Activated CD4-positive, CD25-positive, alpha-beta regulatory T cell treated with anti-CD3 and anti-CD28 coated beads, Interleukin-2, amount 50 U/mL, for 24 hours (primary cell): ENCODE measurements around the gene ODAPH.
"Not testable (repeated sequence)": the region's sequence is repeated elsewhere in the genome, so short reads cannot be mapped to it uniquely, and the experiment has no call there.

Experiments
- ATAC-seq, 2 donors: fragments of 150-1000 bp; cut with Tn5 transposase; one replicate each; pipeline ENCODE4 v1.10.0; 2021; ENCODE audit warnings: mild to moderate bottlenecking in 1 of 2, moderate library complexity in 1 of 2

The ODAPH gene, protein sequence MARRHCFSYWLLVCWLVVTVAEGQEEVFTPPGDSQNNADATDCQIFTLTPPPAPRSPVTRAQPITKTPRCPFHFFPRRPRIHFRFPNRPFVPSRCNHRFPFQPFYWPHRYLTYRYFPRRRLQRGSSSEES

DNA sequence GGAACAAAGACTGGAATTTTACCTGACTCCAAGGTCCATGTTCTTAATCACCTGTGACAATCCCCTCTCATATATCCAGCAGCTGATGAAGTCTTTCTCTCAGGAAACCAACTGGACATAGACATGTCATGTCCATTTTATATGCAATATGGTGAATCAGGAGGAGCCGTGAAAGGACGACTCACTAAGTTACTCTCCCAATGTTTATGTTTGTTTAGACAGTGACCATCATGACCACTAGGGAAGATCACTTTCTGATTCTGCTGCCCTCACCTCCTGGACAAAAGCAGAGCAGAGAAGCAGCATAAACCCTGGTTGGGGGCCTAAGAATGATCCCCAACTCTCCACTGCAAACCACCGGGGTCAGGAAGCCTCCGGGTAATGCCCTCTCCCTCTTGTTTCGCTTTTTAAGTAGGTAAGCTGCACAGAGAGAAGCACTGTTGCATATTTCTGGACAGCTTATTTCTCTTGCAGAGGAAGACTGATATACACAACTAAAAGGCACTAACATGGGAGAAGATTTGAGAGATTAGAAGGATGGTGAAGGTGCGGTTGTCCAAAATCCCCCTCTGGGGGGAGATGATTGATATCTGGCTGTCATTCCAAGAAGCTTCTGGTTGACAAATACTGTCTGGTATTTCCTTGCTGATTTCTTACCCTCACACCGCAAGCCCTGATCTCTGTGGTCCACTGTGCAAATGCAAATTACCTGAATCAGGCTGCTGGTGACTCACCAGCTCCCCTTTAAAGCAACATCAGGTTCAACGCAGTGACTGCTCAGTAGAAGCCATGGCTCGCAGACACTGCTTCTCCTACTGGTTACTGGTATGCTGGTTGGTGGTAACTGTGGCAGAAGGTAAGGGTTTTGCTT lies at the start of gene ODAPH:
Gene ODAPH (plus strand): TSS at position 773 of the 871 bp plus-strand sequence. CDS start 17 bp downstream, at position 790.
- peak; percentile 94 to 97 for ATAC-seq

DNA sequence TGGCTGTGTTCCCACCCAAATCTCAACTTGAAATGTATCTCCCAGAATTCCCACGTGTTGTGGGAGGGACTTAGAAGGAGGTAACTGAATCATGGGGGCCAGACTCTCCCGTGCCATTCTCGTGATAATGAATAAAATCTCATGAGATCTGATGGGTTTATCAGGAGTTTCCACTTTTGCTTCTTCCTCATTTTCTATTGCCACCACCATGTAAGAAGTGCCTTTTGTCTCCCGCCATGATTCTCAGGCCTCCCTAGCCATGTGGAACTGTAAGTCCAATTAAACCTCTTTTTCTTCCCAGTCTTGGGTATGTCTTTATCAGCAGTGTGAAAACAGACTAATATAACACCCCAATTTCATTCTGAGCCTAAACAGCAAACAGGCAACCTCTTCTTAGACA lies 46.3 kb upstream of the ODAPH start:
- ATAC-seq = not testable (repeated sequence)

DNA sequence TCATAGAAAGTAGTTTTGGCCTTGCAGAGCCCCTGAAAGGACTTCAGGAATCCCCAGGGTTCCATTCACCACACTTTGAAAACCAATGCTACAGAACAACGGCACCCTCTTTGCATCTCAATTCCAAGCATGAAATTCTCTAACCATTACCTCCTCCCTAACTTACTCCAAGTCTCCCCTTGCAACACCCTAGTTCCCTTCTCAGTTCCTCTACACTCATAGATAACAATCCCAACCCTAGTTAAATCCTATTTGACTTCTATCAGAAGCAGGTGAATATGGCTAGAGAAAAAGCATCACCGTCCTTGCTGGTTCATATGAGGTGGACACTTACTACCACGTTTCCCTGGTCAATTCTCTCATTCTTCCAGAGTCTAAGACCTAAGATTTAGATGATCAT lies 44.0 kb upstream of the ODAPH start:
- no peak for ATAC-seq

DNA sequence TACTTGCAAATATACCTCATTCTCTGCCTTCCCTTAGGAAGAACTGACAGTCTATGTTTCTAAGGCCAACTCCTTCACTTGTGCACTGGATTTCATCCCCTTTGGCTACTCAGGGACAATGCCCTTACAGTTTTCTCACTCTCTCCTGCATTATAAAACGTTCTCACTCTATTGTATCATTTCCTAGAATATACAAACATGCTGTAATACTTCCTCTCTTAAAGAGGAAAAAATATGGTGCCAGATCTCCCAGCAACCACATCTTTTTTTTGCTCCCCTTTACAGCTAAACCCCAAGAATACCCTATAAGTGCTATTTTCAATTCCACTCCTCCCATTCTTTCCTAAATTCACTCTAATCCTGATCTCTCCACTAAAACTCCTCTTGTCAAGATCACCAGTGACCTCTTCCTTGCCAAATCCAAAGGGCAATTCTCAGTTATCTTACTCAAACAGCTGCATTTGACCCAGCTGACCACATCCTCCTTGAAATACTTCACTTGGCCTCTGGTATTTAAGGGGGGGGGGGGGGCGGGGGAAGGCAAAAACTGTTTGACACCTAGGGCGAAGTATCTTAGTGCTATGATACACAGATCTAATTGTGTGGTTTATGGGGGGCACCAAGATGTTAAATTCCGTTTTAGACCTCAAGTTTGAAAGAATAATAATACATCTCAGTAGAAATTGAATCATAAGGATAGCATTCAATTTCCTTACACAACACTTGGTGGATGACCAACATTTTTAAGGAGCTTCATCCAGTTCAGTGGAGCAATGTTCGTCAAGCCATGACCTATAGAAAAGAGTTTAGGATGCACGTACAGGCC lies 43.3 kb upstream of the ODAPH start:
- no peak for ATAC-seq

DNA sequence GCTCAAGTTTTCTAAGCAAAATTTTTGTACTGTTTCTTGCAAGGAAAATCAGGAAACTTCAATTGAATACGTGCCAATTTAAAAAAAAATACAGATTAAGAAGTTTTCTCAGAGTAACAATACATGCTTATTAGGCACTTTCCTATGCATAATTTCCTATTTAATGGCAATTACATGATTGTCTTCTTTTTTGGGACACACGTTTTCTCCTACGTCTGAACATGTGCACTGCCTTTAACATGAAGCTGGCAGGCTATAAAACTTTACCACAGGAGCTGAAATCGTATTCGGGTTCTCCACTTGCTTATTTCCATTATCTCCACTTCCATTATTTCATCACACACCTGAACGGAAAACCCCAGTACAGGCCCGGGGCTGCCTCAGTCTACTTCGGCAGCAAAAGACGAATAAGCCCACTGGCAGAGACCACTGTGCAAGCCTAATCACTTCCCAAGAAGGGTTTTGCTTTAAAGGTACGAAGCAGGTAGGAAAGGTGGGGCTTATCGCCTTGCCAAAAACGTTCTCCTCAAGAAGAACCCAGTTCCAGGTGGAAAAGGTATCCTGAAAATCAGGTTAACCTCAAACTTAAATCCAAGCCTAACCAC lies 42.2 kb upstream of the ODAPH start:
- ATAC-seq = no peak

DNA sequence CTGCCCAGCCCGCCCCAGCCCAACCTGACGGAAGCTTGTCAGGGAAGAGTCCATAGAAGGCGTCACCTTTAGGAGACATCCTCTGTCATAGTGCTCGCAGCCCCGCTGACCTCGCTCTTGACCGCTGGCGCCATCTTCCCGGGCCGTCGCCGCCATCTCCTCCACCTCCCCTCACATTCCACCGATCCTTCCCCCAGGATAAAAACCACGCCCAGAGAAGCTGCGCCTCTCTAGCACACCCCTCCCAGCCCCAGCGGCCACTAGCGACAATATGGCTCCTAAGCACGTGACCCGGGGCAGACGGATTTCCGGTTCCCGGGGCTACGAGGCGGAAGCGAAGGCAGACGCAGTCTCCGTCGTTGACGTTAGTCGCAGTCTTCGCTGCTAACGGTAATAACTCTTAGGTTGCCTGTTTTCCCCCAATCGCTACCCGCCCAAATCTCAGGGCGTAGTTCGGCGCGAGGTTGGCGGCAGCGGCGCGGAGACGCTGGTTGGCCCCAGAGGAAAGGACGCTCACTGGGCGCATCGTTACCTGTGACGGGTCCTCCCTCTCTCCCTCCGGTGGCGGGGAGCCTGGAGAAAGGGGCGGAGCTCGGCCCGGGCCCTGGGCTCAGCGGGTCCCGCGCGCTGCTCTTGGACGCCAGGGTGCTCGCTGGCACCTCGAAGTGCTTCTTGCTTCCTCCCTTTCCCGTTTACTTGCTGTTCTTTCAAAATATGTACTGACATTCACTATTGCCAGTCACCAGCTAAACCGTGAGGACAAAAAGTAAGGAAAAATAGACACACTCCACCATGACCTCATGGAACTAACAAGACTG lies 41.5 kb upstream of the ODAPH start, which contains the start of the genes RCHY1 and THAP6:
Gene RCHY1 (minus strand): TSS at position 273 of the 818 bp plus-strand sequence. CDS start 117 bp downstream, at position 156.
Gene THAP6 (plus strand): TSS at position 343 of the 818 bp plus-strand sequence. CDS start 980 bp downstream, outside the sequence.
- peak; percentile 94 for ATAC-seq

DNA sequence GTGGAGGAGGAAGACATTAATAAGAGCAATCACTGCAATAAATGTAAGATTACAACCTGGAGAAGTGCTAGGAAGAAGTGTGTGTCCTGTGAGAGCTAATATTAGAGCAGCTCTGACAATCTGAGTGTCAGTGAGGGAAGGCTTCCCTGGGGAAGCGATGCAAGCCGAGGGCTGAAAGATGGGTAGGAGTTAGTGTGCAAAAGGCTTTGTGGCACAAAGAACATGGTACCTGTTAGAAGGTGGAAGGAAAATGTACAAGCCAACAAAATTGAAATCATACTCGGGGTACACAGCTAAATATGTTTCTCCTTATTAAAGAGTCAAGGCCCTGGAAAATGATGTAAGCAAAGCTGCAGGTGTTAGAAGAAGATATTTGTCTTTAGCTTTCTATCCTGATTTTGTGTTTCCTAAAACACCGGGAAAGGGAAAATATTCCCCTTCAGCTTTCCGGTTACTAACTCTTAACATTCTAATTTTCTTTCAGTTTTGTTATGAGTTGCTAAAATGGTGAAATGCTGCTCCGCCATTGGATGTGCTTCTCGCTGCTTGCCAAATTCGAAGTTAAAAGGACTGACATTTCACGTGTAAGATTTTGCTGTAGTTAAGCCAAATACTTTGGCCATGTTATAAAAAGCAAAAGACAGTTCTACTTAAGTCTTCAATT lies 40.8 kb upstream of the ODAPH start:
- ATAC-seq = no peak

DNA sequence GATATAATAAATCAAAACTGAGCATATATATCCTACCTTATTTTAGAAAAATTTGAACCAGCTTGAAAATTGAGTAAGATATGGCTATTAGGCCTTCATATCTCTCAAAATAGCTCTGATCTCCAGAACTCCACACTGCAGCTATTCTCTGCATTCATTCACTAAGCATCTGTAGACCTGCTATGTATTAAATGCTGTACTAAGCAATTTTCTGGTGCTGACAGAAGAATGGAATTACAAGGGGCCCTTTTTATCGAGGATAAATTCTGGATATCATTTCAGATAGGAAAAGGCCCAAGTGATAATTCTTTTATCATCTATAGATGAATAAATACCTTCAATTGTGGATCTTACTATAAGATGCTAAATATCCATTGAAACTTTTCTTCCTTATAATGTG lies 39.7 kb upstream of the ODAPH start:
- no peak for ATAC-seq

DNA sequence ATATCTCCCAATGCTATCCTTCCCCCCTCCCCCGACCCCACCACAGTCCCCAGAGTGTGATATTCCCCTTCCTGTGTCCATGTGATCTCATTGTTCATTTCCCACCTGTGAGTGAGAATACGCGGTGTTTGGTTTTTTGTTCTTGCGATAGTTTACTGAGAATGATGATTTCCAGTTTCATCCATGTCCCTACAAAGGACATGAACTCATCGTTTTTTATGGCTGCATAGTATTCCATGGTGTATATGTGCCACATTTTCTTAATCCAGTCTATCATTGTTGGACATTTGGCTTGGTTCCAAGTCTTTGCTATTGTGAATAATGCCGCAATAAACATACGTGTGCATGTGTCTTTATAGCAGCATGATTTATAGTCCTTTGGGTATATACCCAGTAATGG lies 36.4 kb upstream of the ODAPH start:
- ATAC-seq = not testable (repeated sequence)

DNA sequence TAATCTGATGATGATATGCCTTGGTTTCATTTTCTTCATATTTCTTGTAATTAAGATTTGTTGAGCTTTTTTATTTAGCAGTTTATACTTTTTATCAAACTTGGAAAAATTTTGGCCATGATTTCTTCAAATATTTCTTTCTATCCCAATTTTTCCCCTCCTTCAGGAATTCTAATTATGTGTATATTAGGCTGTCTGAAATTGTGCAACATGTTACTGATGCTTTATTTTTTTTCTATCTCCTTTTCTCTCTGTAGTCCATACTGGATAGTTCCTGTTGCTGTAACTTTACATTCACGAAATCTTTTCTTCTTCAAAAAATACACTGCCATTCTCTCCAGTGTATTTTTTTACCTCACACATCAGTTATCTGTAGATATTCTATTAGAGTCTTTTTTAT lies 30.8 kb upstream of the ODAPH start:
- no peak for ATAC-seq

DNA sequence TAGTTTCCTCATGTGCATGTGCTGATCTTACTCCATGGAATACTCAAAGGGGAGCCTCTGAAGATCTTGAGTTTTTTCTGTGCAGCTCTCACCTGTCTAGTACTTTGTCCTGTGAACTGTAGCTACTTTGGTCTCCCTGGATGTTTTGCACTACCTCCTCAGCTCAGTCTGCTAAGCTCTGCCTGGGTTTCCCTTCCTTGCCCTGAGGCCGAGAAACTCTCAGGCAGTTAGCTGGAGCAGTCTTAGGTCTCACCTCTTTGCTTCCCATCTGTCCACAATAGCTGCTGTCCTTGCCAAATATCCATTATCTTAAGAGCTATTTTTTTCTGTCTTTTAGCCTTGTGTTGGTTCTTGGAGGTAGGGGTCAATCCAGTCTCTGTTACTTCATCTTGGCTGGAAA lies 30.0 kb upstream of the ODAPH start:
- no peak for ATAC-seq

DNA sequence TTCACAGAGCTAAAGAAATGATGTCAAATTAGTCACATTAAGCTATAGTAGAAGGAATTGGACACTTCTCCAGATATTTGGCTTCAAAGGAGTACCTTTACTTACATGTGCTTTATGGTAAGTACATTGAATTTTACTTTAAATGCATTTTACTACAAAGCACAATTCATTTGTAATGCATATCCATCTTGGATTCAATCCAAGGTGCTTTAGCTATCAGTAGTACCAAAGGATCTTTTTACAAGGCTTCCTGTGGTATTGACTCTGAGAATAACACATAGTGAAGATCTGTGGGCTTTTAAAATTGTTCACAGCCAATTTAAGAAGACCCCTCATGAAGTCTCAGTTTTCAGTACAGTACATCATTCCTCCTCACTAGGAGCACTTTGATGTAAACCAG lies 28.4 kb upstream of the ODAPH start:
- no peak for ATAC-seq

DNA sequence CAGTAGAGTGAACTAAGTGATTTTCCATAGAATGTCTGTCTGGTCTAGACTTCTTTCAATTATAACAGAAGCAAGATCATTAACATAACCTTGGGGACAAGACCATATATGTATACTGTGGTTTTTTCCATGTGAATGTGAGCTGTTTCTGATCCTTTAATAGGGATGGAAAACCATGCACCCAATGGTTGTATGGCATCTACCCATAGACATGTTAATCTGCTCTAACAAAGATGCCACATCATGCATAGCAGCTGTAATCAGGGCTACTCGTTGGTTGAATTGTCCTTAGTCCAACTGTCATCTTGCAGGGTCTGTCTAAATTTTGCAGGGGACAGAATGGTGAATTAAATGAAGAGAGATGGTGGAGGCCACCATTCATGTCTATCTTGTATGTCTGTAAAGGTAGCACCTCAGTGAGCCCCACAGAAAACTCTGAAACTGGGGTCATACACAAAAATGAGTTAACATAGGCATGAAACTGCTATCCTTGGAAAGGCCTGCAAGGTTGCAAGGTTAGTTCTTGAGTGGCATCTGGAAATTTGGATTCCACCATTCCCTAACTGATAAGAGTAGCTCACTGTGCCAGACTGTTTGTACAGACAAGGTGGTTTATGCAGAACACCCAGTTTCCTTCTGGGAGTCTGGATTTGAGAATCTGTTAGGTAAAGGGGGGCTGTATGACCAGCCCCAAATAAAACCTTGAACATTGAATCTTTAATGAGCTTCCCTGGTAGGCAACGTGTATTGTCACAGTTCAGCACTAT lies 25.1 kb upstream of the ODAPH start:
- no peak for ATAC-seq

DNA sequence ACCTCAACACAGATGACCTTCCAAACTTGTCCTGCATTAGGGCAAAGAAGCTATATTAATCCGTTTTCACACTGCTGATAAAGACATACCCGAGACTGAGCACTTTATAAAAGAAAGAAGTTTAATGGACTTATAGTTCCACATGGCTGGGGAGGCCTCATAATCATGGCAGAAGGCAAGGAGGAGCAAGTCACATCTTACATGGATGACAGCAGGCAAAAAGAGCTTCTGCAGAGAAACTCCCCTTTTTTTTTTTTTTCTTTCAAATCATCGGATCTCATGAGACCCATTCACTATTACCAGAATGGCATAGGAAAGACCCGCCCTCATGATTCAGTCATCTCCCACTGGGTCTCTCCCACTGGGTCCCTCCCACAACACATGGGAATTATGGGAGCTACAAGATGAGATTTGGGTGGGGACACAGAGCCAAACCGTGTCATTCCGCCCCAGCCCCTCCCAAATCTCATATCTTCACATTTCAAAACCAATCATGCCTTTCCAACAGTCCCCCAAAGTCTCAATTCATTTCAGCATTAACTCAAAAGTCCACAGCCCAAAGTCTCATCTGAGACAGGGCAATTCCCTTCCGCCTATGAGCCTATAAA lies 24.2 kb upstream of the ODAPH start:
- not testable (repeated sequence) for ATAC-seq

DNA sequence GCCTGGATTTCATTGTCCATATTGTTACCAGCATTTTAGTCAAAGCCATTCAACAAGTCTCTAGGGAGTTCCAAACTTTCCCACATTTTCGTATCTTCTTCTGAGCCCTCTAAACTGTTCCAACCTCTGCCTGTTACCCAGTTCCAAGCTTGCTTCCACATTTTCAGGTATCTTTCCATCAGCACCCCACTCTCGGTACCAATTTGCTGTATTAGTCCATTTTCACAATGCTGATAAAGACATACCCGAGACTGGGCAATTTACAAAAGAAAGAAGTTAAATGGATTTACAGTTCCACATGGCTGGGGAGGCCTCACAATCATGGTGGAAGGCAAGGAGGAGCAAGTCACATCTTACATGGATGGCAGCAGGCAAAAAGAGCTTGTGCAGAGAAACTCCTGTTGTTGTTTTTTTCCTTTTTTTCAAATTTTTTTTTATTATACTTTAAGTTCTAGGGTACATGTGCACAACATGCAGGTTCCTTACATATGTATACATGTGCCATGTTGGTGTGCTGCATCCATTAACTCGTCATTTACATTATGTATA lies 22.5 kb upstream of the ODAPH start:
- ATAC-seq = not testable (repeated sequence)

DNA sequence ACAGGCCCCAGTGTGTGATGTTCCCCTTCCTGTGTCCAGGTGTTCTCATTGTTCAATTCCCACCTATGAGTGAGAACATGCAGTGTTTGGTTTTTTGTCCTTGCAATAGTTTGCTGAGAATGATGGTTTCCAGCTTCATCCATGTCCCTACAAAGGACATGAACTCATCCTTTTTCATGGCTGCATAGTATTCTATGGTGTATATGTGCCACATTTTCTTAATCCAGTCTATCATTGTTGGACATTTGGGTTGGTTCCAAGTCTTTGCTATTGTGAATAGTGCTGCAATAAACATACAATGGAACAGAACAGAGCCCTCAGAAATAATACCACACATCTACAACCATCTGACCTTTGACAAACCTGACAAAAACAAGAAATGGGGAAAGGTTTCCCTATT lies 21.9 kb upstream of the ODAPH start:
- ATAC-seq = not testable (repeated sequence)

DNA sequence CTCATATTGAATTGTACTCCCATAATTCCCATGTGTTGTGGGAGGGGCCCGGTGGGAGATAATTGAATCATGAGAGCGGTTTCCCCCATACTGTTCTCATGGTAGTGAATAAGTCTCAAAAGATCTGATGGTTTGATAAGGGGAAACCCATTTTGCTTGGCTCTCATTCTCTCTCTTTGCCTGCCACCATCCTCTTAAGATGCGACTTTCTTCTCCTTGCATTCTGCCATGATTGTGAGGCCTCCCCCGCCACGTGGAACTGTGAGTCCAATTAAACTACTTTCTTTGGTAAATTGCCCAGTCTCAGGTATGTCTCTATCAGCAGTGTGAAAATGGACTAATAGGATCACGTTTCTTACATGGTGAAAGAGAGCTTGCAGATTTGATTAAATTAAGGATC lies 18.6 kb upstream of the ODAPH start:
- ATAC-seq = not testable (repeated sequence)

DNA sequence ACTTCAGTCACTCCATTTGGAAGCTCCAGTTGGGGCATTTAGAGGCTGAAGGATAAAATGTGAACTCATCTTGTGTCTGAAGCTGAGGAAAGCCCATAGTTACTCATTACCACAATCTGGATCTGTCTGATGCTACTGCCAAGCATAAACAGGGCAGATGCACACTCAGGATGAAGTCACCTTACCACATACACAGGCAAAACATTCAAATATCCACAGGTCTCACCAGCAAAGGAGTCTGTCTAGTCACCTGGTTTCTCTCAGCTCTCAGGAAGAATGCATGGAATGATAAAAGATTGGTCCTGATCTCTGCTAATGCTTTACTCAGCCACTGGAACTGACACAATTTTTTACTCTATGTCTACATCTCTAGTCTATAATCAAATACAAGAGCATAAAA lies 13.0 kb upstream of the ODAPH start:
- peak; percentile 41 to 43 for ATAC-seq

DNA sequence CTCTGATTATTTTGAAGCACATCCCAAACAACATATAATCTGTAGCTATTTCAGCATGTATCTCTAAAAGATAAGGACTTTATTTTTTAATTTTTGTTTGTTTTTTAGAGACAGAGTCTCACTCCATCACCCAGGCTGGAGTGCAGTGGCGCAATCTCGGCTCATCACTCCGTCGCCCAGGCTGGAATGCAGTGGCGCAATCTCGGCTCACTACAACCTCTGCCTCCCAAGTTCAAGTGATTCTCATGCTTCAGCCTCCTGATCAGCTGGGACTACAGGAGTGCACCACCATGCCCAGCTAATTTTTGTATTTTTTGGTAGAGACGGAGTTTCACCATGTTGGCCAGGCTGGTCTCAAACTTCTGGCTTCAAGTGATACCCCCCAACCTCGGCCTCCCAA lies 11.6 kb upstream of the ODAPH start:
- not testable (repeated sequence) for ATAC-seq

DNA sequence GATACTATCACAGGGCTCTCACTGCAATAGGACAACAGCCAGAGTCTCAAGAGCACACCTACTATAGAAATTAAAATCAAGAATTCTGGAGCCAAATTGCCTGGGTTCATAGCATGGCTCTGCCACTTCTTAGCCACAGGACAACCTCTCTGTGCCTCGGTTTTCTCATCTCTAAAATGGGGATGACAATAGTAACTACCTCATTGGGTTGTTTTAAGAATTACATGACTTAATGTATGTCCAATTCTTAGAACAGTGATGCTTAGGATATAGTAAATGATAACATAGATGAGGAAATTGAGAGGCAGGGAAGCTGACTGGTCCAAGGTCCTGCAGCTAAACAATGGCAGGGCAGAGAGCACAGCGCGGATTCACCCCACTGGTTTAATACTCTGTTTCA lies 11.0 kb upstream of the ODAPH start:
- ATAC-seq = no peak
